ENCODE data around the gene TNRC6B.

- TF ChIP-seq CTCF (IDR thresholded peaks at IDR 0.05; ENCODE audit: poor library complexity, severe bottlenecking): no peak
- no peak for TF ChIP-seq MXI1 (conservative IDR thresholded peaks at IDR 0.05; ENCODE audit: poor library complexity, severe bottlenecking)
- TF ChIP-seq EZH2 (IDR thresholded peaks at IDR 0.05; ENCODE audit: borderline replicate concordance, insufficient read depth, low read length, poor library complexity, severe bottlenecking): no peak
- no peak for TF ChIP-seq POLR2AphosphoS5 (IDR thresholded peaks at IDR 0.05)
Measured at GRCh38 chr22:40238425-40239344, 61.0 kb downstream of the TNRC6B start.

Measured in neural cell (in vitro differentiated cells).